GM19467 (cell line): ENCODE measurements around the gene KCNMB2.

ENCODE experiments used
- ATAC-seq: cut with Tn5 transposase; IDR thresholded peaks from one replicate; pipeline ENCODE4 v1.9.1; 2021; ENCODE audit warnings: mild to moderate bottlenecking, moderate library complexity; ENCODE audit not compliant: unreplicated experiment

The KCNMB2 gene

DNA sequence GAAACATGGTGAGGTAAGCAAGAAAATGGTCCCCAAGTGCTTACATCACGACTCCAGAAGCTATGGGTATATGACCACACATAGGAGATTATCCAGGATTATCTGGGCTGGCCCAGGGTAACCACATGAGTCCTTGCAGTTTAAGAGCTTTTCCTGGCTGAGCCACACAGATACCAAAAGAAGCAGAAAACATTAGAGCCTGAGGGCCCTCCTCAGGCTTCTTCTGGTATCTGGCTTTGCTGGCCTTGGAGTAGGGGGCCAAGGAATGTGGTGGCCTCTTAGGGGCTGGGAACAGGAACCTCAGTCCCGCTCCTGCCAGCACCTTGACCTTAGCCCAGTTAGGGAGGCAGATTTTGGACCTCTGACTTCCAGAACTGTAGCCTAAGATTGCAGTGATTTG lies 259.1 kb downstream of the KCNMB2 start:
- ATAC-seq = no peak

DNA sequence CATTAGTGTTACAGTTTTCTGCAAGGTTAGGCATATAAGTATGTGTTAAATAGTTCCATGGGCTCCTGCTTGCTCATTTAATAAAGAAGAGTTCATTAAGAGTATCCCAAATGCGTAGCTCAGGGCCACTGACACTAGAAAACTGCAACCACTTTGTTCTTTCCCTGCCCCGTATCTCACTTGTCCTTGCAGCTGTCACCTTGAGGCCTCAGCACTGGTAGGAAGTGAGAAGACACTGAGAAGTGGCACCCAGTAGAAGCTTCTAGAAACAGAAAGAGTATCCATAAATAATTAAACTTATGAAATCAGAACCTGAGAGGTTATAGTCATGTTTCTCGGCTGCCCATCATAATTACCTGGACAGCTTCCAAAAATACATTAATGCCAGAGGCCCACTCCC lies 266.0 kb downstream of the KCNMB2 start:
- ATAC-seq = no peak

DNA sequence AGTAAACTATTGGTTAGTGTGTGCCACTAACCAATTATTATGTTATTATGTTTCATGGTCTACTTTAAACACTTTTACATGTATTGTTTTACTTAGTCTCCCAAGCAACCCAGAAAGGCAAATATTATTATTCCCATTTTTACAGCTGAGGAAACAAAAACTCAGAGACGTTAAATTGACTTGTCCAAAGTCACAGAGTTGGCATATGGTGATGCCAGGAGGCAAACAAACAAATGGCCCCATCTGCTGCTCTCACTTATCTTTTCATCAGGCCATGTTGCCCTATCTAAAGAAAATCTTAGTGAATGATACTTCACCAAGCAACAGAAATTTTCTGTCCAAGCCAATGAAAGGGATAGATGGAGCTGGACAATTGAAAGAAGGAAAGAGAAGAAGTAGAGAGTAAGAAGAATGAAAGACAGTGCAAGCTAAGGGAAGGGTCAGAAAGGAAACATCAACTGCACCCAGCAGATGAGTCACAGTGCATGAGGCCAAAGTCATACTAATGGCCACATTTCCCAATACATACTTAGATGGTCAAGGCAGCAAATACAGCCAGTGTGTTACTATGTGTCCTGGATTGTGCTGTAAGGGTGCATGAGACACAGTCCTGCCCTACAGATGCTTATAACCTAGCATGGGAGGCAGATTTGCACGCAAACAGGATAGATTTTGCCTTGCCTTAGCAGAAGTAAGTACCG lies 266.9 kb downstream of the KCNMB2 start:
- no peak for ATAC-seq

DNA sequence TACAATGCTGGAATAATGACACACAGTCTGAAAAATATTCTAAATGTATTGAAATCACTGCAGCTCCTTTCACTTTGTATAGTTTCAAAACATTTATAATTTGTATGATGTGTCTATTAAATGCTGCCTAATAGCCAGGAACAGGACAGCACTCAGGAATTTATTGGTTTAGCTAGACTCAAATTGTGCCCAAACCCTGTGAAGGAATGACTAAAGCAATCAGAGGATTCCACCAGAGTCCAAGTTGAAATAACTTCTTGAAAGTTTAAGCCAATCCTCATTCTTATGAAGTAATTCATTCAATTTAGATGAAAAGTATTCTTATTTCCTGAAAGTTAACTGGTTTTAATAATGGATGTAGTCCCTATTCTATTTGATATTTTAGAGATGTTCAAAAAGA lies 268.4 kb downstream of the KCNMB2 start:
- no peak for ATAC-seq

DNA sequence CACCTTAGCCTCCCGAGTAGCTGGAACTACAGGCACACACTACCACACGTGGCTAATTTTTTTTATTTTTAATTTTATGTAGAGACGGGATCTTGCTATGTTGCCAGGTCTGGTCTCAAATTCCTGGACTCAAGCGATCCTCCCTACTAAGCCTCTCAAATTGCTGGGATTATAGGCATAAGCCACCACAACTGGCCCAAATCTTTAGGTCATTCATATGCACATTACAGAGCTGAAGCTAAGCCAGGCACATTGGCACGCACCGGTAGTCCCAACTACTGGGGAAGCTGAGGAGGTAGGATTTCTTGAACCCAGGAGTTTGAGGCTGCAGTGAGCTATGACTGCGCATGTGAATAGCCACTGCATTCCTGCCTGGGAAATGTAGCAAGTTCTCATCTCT lies 269.5 kb downstream of the KCNMB2 start:
- no peak for ATAC-seq

DNA sequence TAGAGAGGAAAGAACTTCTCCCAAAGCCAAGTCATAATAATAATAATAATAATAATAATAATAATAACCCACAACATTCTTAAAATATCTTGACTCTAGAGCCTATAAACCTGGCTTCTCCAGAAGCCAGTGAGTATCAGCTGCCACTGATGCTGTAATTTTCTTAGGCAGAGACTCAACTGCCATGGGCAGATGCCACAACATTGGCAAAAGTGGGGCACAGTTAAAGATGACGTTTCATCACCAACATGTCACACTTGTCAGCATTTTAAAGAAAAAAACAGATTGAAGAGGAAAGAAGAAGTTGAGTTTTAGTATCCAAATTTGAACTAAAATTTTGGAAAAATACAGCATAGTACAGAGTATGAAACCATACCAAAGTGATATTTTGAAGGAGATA lies 270.4 kb downstream of the KCNMB2 start:
- ATAC-seq = no peak

DNA sequence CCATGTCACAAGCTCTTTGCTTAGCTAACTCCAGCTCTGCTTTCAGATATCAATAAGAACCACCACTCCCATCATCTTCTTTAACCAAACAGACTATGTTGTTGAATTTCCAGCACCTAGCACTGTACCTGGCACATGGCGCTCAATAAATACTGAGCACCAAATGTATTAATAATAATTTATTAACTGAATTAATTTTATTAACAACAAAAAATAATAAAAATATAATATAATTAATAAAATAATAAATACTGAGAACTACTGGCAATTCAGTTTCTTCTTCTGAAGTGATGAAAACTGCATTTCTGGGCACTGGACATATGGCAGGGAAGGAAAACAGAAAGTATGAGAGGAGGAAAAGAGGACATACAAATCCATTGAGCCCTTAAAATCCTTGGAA lies 271.5 kb downstream of the KCNMB2 start:
- no peak for ATAC-seq

DNA sequence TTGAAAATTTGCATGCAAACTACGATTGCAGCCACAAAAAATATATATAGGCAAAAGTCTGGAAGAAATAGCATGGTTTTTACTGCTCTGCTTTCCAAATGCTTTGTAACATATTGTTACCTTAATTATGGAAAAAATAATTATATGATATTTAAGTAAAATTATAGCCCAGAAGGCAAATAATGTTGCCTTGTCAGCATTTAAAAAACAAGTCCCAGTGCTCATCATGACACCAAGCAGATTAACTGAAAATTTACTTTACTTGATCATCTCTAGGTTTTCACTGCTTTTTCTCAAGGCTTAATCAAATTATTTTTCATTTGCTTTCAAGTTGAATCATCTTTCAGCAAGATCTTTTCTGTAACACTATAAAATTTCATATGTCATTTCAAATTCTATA lies 272.5 kb downstream of the KCNMB2 start:
- no peak for ATAC-seq

DNA sequence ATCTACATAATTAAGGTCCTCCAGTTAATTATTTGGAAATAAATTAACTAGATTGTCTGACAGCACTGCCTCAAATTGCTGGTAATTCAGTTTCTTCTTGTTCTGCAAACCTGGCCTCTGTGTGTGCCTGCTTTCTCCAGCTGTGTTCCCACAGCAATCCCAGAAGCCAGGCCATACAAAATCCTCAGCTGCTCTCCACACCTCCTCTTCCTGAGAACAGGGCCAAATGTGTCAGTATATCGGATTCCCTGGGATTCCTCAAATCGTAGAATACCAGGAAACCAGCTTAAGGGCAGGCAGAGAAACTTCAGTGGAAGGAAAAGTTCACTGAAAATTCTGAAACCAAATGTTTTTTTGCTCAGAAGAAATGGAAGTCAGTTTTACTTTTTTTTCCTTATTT lies 273.9 kb downstream of the KCNMB2 start:
- ATAC-seq = no peak

DNA sequence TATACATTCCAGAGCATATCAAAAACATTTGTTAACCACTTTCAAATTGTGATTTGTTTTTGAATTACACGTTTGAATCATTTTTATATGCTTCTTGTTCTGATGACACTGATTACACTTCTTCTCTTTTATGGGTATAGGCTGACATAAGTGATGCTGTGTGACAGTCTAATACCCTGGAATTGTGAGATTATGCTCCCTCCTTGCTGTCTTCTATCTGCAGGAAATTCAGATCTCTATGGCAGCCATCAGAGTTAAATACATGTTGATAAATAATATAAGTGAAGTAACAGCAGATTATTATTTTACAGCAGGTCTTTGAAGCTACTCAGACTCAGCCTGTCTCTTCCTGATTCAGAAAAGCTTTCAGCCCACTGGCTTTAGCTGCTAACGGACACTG lies 286.5 kb downstream of the KCNMB2 start:
- ATAC-seq = no peak

DNA sequence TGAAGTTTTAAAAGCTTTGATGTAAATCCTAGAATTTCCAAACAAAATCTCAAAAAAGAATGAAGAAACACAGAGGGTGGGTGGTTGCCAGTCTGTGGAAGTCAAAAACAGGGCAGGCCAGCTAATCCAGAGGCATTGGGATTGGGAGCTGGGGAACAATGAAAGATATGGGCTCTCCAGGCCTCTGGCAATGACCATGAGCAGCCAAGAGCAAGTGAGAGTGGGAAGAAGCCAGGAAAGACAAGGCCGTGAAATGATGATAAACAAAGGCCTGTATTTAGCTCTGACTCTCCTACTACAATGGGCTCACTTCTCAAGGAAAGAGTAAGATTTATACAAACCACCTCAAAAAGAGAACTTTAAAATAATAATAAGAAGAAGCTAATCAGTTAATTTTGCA lies 286.9 kb downstream of the KCNMB2 start:
- no peak for ATAC-seq

DNA sequence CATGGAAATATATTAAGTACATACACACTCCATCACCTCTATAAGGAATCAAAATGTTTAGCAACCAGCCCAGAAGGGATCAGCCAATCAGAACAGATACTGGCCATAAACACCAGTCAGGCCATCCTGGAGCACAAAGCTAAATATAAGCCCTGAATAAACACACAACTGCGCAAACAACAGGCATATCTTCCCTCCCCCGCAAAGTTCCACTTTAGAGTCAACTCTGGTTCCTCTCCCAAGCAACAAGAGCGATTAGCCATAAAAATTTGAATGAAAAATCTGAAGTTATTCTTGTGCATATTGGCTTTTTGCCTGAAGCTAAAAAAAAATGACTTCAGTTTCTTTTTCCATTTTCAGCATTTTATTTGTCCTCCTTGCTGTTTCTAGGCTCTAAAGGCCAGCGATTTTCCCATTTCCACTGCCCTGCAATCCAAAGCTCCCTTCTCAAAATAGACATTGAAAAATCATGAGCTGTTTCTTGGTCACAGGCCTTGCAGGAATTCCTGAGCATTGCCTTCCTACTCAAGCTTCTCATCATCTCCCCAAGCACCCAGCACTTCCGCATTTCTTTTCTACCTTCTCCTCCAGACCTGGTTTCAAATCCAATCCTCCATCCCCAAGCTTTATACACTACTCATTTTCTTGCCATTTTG lies 287.5 kb downstream of the KCNMB2 start:
- ATAC-seq = no peak

DNA sequence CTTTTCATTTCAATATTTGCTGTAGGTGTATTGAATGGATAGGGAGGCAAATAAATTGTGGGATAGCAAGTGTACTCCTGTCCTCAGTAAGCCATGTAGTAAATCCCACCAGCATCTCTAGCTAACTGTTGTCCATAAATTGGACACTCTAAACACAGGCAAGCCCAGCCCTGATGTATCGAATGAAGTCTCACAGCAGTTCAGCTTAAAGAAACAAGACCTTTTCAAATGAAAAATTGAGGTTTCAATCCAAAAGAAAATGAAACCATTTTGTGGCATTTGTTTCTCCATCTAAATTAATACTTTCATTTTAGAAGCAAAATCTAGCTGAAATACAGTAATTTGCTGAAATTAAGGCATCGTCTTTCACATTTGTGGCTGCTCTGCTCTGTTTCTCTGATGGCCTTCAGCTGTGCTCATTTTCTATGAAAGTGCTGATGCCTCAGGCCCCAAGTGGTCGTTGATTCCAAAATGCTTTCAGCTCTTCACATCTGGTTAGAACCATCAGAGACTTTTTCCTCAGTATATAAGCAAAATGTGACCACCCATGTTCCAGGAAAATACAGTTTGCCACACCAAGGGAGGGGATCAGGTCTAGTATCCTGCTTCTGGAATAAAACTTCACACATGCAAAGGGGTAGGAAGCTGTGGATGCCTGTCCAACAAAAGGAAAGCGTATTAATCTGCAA lies 290.3 kb downstream of the KCNMB2 start:
- ATAC-seq = no peak

DNA sequence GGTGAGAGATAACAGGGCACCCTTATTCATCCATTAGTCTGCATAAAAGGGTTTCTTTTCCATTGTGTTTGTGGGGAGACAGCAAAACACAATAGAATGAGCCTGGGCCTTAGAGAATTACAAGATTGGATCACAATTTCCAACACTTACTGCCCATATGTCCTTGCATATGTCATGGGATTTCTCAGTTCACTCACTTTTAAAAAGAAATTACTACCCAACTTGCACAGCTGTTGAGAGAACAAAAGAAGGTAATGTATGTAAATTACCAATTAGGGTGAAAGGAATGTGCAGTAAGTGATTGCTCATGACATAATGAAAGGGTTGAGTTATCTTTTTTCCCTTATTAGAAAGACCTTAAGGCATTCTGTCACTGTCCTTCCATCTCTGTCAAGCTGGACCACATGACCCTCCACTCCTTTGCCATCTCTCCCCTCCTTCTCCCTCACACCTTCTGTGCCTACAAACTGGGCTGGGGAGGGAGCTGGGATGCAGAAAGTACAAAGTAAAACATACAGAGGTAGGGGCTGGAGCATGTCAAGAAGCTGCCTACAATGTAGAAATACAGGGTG lies 291.1 kb downstream of the KCNMB2 start:
- ATAC-seq = no peak

DNA sequence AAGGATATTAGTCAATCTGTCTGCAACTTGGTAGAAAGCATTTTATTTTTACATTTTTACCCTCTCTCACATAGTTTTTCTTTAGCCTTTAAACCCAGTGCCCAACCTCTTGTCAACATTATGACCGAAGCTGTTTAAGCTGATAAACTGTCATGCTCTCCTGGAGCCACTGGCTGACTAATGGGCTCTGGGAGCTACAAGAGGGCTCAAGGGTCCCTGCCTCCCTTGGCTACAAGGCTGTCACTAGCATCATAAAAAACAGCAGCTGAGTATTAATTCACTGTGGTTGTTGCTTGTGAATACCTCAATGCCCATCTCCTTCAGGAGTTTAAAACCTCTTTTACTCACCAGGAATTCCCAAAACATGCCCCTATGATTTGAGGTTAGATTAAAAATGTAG lies 297.5 kb downstream of the KCNMB2 start:
- ATAC-seq = no peak

DNA sequence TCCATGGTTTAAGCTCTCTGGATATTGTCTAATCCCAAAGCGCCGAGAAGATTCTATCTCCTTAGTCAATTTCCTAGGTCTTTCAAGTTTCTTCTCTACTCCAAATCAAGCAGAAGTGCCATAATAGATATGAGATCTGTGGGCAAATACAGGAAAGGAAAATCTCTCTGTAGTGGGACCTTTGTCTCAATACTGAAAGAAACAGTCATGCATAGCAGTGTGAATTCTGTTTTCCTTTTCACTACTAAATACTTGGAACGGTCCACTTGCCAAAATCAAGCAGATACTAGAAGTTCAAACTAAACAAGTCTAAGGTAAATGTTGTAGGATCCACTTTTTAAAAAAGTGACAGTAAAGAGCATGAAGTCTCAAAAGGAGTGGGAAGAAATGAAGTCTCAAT lies 298.8 kb downstream of the KCNMB2 start:
- no peak for ATAC-seq

DNA sequence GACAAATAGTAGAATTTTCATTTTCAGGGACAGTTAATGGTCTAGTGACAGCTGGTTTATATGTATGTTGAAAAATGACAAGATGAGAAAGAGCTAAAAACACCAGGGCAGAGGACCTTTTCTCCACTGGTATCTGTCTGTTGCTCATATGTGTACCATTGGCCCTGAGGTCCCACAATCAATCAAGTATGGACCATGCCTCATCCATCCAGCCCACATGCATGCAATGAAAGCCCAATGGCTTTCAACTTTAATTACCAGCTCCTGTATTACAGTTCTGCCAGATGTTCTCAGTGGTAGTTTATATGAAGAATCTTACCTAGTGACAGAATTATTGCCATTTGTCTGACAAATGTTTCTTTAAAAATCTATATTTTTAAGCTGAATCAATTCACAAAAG lies 301.3 kb downstream of the KCNMB2 start:
- no peak for ATAC-seq

DNA sequence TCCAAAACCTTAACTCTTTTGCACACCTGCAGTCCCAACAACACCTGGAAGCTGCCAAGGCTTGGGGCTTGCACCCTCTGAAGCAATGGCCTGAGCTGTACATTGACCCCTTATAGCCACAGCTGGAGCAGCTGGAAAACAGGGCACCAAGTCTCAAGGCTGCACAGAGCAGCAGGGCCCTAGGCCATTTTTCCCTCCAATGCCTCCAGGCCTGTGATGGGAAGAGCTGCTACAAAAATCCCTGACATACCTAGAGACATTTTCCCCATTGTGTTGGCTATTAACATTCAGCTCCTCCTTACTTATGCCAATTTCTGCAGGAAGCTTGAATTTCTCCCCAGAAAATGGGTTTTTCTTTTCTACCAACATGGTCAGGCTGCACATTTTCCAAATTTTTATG lies 304.4 kb downstream of the KCNMB2 start:
- no peak for ATAC-seq

DNA sequence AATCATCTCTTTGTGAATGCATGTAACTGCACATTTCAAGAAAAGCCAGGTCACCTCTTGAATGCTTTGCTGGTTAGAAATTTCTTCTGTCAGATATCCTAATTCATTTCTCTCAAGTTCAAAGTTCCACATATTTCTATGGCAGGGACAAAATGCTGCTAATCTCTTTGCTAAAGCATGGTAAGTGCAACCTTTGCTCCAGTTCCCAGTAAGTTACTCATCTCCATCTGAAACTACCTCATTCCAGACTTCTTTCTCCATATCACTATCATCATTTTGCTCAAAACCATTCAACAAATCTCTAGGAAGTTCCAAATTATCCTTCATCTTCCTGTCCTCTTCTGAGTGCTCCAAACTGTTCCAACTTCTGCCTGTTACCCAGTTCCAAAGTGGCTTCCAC lies 304.8 kb downstream of the KCNMB2 start:
- no peak for ATAC-seq

DNA sequence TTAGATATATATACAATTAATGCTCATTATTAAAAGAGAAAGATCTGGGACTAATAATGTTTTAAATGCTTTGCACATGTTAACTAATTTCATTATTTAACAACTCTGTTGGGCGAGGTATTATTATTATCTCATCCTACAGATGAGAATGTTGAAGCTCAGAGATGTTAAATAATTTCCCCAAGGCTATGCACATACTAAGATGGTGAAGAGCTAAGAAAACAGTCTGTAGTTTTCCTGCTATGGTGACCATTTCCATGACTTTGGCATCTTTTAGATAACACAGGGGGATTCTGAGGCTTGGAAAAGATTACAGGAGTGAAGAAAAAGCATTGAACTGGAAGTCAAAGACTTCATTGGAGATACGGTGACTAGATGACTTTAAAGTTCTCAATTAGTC lies 308.7 kb downstream of the KCNMB2 start:
- ATAC-seq = no peak

DNA sequence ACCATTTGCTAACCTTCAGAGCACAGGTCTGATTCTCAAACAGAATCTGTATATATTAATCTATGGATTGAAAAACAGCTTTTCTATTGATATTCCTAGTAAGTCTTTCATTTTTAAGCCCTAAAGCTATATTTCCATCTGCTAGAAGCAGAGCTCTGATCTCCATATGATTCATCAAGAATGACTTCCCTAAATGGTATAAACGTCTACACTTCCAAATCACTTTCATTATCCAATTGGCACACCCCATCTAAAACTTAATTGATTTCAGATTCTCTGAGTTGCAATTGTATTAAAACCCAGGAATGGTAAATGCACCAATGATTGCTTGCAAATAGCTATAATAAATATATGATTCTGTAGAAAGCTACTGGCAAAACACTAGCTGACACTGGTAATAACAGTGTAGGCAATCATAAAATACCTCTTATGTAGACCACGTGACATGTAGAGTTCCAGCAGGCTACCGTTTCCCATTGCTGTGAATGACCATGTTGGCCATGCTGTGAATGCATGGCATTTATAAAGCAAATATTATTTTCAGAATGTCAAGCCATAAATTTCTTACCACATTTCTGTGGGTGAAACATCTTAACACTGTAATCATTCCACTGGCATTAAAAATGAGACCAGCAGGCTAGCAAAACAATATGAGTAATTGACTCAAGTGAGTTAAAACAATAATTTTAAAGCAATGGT lies 309.3 kb downstream of the KCNMB2 start:
- no peak for ATAC-seq
